ENCODE measurements around the gene C3orf22. TPM values are rescaled to one million over a fixed set of nuclear protein-coding genes. Genes with fewer than 3 reads are reported as not detected.
"Not testable (repeated sequence)": the region's sequence is repeated elsewhere in the genome, so short reads cannot be mapped to it uniquely, and the experiment has no call there.

The C3orf22 gene
- total RNA-seq, 1 experiment from 2014 or later: not detected

GRCh38 chr3:126543457-126544061, 15.2 kb downstream of the C3orf22 start:
- DNase-seq (ENCODE audit: low spot score): no peak

GRCh38 chr3:126542340-126543241, 16.1 kb downstream of the C3orf22 start:
- no peak for DNase-seq (ENCODE audit: low spot score)

GRCh38 chr3:126541628-126542339, 16.9 kb downstream of the C3orf22 start:
- DNase-seq (ENCODE audit: low spot score): no peak

GRCh38 chr3:126540951-126541627, 17.6 kb downstream of the C3orf22 start:
- no peak for DNase-seq (ENCODE audit: low spot score)

- DNase-seq (ENCODE audit: low spot score): peak; percentile 95
Observed at GRCh38 chr3:126540342-126540849, 18.3 kb downstream of the C3orf22 start.

- DNase-seq (ENCODE audit: low spot score): no peak
Observed at GRCh38 chr3:126539558-126540250, 19.0 kb downstream of the C3orf22 start.

- no peak for DNase-seq (ENCODE audit: low spot score)
Observed at GRCh38 chr3:126538966-126539365, 19.8 kb downstream of the C3orf22 start.

GRCh38 chr3:126538316-126538715, 20.4 kb downstream of the C3orf22 start:
- no peak for DNase-seq (ENCODE audit: low spot score)

- DNase-seq (ENCODE audit: low spot score): no peak
Observed at GRCh38 chr3:126537730-126538281, 20.9 kb downstream of the C3orf22 start.

- no peak for DNase-seq (ENCODE audit: low spot score)
Observed at GRCh38 chr3:126537116-126537729, 21.5 kb downstream of the C3orf22 start.

GRCh38 chr3:126536126-126536525, 22.6 kb downstream of the C3orf22 start:
- DNase-seq (ENCODE audit: low spot score): no peak

- DNase-seq (ENCODE audit: low spot score): no peak
Observed at GRCh38 chr3:126535636-126536035, 23.1 kb downstream of the C3orf22 start.

GRCh38 chr3:126534716-126535115, 24.0 kb downstream of the C3orf22 start:
- DNase-seq (ENCODE audit: low spot score): not testable (repeated sequence)

GRCh38 chr3:126533506-126533905, 25.2 kb downstream of the C3orf22 start:
- no peak for DNase-seq (ENCODE audit: low spot score)

GRCh38 chr3:126531051-126531330, 27.7 kb downstream of the C3orf22 start:
- no peak for DNase-seq (ENCODE audit: low spot score)

- DNase-seq (ENCODE audit: low spot score): no peak
Observed at GRCh38 chr3:126530171-126531050, 28.3 kb downstream of the C3orf22 start.

- no peak for DNase-seq (ENCODE audit: low spot score)
Observed at GRCh38 chr3:126529585-126530170, 29.1 kb downstream of the C3orf22 start.

- no peak for DNase-seq (ENCODE audit: low spot score)
Observed at GRCh38 chr3:126528800-126529541, 29.8 kb downstream of the C3orf22 start.

Data from A172 (cell line).